OCI-LY7 (cell line): ENCODE results near the gene LAMA3.

Experiments used
- CTCF ChIP-seq: fragments of 200-600 bp; sonication (generic); conservative IDR thresholded peaks from 2 replicates; pipeline ENCODE4 v1.5.1; 2014; ENCODE audit warnings: mild to moderate bottlenecking, antibody characterized with exemption, low read length, moderate library complexity, mixed read lengths
- EZH2phosphoT487 ChIP-seq: fragments of 200-600 bp; sonication (generic); IDR thresholded peaks from 2 replicates; pipeline ENCODE4 v1.6.1; 2018; ENCODE audit warnings: low read depth, borderline replicate concordance, mild to moderate bottlenecking, mixed run types, antibody characterized with exemption, low read length, moderate library complexity, mixed read lengths

GRCh38 chr18:23850215-23850614, 161.0 kb downstream of the LAMA3 start:
- TF ChIP-seq CTCF, result no peak
- TF ChIP-seq EZH2phosphoT487, result no peak
